ENCODE results near the gene LYSMD1. TPM values are rescaled to one million over a fixed set of nuclear protein-coding genes. Genes with fewer than 3 reads are reported as not detected.

Gene LYSMD1
- total RNA-seq, 1 donor from 2014 or later, result 9.9 TPM

DNA sequence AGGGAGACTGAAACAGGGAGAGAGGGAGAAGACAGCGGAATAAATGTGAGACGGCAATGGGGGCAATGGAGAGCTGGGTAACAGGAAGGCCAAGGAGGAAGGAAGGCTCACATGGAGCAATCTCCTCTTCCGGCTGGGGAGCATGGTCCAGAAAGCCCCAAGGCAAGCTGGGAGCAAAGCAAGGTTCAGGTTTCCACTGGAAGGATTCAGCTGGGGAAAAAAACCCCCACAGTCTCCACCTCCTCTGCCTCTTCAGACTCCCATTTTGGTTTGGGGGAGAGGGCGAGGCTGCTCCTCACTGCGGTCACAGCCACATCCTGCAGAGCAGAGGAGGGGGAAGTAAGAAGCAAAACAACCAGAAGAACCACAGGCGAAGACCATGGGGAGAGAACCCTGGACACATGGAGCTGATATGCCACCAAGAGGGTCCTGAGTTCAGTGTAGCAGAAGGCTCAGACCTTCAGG is 8.6 kb downstream of the LYSMD1 start:
- no peak overlapping the region for H3K27ac ChIP-seq (ENCODE audit: low read depth, low read length)
- H3K27me3 Mint-ChIP-seq (ENCODE audit: low read depth, unreplicated experiment), result no peaks in the 10 kb centered on the region
- peaks cover 13% of the 10 kb centered on the region for H3K36me3 Mint-ChIP-seq (ENCODE audit: low read depth, unreplicated experiment)
- FAIRE-seq, result no peak
- H3K4me1 Mint-ChIP-seq (ENCODE audit: low read depth, unreplicated experiment), result no peaks in the 10 kb centered on the region
- DNase-seq (ENCODE audit: low read depth), result no peak
- H3K4me1 ChIP-seq (ENCODE audit: insufficient read depth, low read length), result no peaks in the 10 kb centered on the region
- H3K27me3 ChIP-seq (ENCODE audit: insufficient read depth, low read length), result no peaks in the 10 kb centered on the region
- TF ChIP-seq EZH2 (IDR thresholded peaks at IDR 0.05; ENCODE audit: insufficient read depth, low read length), result no peak
- TF ChIP-seq, protein P1, sequence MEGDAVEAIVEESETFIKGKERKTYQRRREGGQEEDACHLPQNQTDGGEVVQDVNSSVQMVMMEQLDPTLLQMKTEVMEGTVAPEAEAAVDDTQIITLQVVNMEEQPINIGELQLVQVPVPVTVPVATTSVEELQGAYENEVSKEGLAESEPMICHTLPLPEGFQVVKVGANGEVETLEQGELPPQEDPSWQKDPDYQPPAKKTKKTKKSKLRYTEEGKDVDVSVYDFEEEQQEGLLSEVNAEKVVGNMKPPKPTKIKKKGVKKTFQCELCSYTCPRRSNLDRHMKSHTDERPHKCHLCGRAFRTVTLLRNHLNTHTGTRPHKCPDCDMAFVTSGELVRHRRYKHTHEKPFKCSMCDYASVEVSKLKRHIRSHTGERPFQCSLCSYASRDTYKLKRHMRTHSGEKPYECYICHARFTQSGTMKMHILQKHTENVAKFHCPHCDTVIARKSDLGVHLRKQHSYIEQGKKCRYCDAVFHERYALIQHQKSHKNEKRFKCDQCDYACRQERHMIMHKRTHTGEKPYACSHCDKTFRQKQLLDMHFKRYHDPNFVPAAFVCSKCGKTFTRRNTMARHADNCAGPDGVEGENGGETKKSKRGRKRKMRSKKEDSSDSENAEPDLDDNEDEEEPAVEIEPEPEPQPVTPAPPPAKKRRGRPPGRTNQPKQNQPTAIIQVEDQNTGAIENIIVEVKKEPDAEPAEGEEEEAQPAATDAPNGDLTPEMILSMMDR (IDR thresholded peaks at IDR 0.05; ENCODE audit: insufficient read depth, low read depth, low read length), result no peak
- no peak overlapping the region for H3K4me3 Mint-ChIP-seq (ENCODE audit: unreplicated experiment)
- no peaks in the 10 kb centered on the region for H3K9me3 ChIP-seq (ENCODE audit: insufficient read depth, low read depth, low read length)
- no peak overlapping the region for H3K4me2 ChIP-seq (ENCODE audit: low read length)
- no peak overlapping the region for H3K4me3 ChIP-seq (ENCODE audit: insufficient read depth, low read depth, low read length)
- H2AFZ ChIP-seq (ENCODE audit: low read depth, low read length), result no peak overlapping the region
- peaks cover 12% of the 10 kb centered on the region for H3K36me3 ChIP-seq (ENCODE audit: insufficient read depth, low read length)
- H3K9me3 Mint-ChIP-seq (ENCODE audit: unreplicated experiment), result no peaks in the 10 kb centered on the region
- H3K9ac ChIP-seq (ENCODE audit: low read length), result no peak overlapping the region
- peaks cover 4% of the 10 kb centered on the region for H4K20me1 ChIP-seq (ENCODE audit: insufficient read depth, low read length)
- no peaks in the 10 kb centered on the region for H3K79me2 ChIP-seq (ENCODE audit: insufficient read depth, low read length)
- no peak overlapping the region for H3K27ac Mint-ChIP-seq (ENCODE audit: unreplicated experiment)

DNA sequence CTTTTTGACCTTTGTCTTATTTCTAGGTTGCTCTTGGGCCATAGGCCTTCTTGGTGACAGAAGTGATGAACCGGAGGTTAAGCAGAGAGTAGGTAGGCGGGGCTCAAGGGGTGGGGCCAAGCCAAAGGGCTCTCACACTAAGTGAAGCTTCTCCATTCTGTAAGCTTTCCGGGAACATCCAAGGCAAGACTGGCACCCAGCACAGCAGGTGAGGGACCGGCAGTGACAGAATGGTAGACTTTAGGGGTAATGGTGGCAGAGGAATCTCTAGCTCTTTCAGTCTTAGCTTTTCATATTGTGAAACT is 9.2 kb downstream of the LYSMD1 start, which contains the start of gene TNFAIP8L2:
TNFAIP8L2 (plus strand) TSS at position 135 of the 305 bp plus-strand sequence. CDS start 2,049 bp downstream, outside the sequence.
- H3K9ac ChIP-seq (ENCODE audit: low read length), result no peak within 1 kb of the TSS
- no peaks in the 10 kb centered on the region for H3K27me3 Mint-ChIP-seq (ENCODE audit: low read depth, unreplicated experiment)
- H3K9me3 Mint-ChIP-seq (ENCODE audit: unreplicated experiment), result no peaks in the 10 kb centered on the region
- H3K27me3 ChIP-seq (ENCODE audit: insufficient read depth, low read length), result no peaks in the 10 kb centered on the region
- TF ChIP-seq EZH2 (IDR thresholded peaks at IDR 0.05; ENCODE audit: insufficient read depth, low read length), result no peak
- TF ChIP-seq, protein P1 (IDR thresholded peaks at IDR 0.05; ENCODE audit: insufficient read depth, low read depth, low read length), result no peak
- H2AFZ ChIP-seq (ENCODE audit: low read depth, low read length), result no peak within 1 kb of the TSS
- no peak within 1 kb of the TSS for H3K4me3 Mint-ChIP-seq (ENCODE audit: unreplicated experiment)
- no peaks in the 10 kb centered on the region for H3K79me2 ChIP-seq (ENCODE audit: insufficient read depth, low read length)
- H3K27ac Mint-ChIP-seq (ENCODE audit: unreplicated experiment), result no peak within 1 kb of the TSS
- peaks cover 9% of the 10 kb centered on the region for H3K36me3 ChIP-seq (ENCODE audit: insufficient read depth, low read length)
- DNase-seq (ENCODE audit: low read depth), result no peak
- H3K36me3 Mint-ChIP-seq (ENCODE audit: low read depth, unreplicated experiment), result peaks cover 9% of the 10 kb centered on the region
- H3K4me2 ChIP-seq (ENCODE audit: low read length), result no peak within 1 kb of the TSS
- no peaks in the 10 kb centered on the region for H3K4me1 Mint-ChIP-seq (ENCODE audit: low read depth, unreplicated experiment)
- no peak within 1 kb of the TSS for H3K27ac ChIP-seq (ENCODE audit: low read depth, low read length)
- no peak for FAIRE-seq
- no peaks in the 10 kb centered on the region for H3K9me3 ChIP-seq (ENCODE audit: insufficient read depth, low read depth, low read length)
- no peaks in the 10 kb centered on the region for H3K4me1 ChIP-seq (ENCODE audit: insufficient read depth, low read length)
- H3K4me3 ChIP-seq (ENCODE audit: insufficient read depth, low read depth, low read length), result no peak within 1 kb of the TSS
- peaks cover 4% of the 10 kb centered on the region for H4K20me1 ChIP-seq (ENCODE audit: insufficient read depth, low read length)

DNA sequence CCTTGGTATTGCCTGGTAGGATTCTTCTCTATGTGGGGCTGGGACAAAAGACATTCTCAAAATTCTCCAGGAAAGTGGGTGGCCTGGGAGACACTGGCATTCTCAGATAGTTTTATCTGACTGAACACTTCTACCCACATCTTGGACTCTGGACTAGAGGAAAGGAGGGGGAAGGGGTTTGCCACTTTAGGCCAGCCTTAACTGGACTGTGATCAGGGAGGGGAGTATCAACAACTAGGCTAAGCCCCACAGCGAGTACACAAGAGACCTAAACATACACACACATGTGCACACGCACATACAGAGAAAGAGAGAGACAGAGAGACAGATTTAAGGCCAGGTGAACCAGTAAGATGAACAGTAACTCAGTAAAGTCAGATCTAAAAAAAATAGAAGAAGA is 18.0 kb downstream of the LYSMD1 start:
- no peak overlapping the region for H2AFZ ChIP-seq (ENCODE audit: low read depth, low read length)
- H3K27ac ChIP-seq (ENCODE audit: low read depth, low read length), result no peak overlapping the region
- no peak for DNase-seq (ENCODE audit: low read depth)
- no peak overlapping the region for H3K4me2 ChIP-seq (ENCODE audit: low read length)
- Mint-ChIP-seq H3K9me3 (ENCODE audit: unreplicated experiment) (no peaks in the 10 kb centered on the region), H3K4me3 (ENCODE audit: unreplicated experiment) (no peak overlapping the region), H3K27me3 (ENCODE audit: low read depth, unreplicated experiment) (peaks cover 18% of the 10 kb centered on the region), H3K27ac (ENCODE audit: unreplicated experiment) (peak overlapping the region; percentile 77), H3K4me1 (ENCODE audit: low read depth, unreplicated experiment) (peaks cover 16% of the 10 kb centered on the region), H3K36me3 (ENCODE audit: low read depth, unreplicated experiment) (peaks cover 5% of the 10 kb centered on the region)
- peaks cover 12% of the 10 kb centered on the region for H4K20me1 ChIP-seq (ENCODE audit: insufficient read depth, low read length)
- no peaks in the 10 kb centered on the region for H3K36me3 ChIP-seq (ENCODE audit: insufficient read depth, low read length)
- H3K79me2 ChIP-seq (ENCODE audit: insufficient read depth, low read length), result no peaks in the 10 kb centered on the region
- H3K4me3 ChIP-seq (ENCODE audit: insufficient read depth, low read depth, low read length), result no peak overlapping the region
- no peak for FAIRE-seq
- no peaks in the 10 kb centered on the region for H3K9me3 ChIP-seq (ENCODE audit: insufficient read depth, low read depth, low read length)
- H3K4me1 ChIP-seq (ENCODE audit: insufficient read depth, low read length), result peaks cover 14% of the 10 kb centered on the region
- TF ChIP-seq, protein P1 (IDR thresholded peaks at IDR 0.05; ENCODE audit: insufficient read depth, low read depth, low read length), result no peak
- no peak for TF ChIP-seq EZH2 (IDR thresholded peaks at IDR 0.05; ENCODE audit: insufficient read depth, low read length)
- peaks cover 2% of the 10 kb centered on the region for H3K27me3 ChIP-seq (ENCODE audit: insufficient read depth, low read length)
- H3K9ac ChIP-seq (ENCODE audit: low read length), result no peak overlapping the region
